ENCODE measurements around the gene CDH4.
"Not testable (repeated sequence)": the region's sequence is repeated elsewhere in the genome, so short reads cannot be mapped to it uniquely, and the experiment has no call there.

The CDH4 gene

DNA sequence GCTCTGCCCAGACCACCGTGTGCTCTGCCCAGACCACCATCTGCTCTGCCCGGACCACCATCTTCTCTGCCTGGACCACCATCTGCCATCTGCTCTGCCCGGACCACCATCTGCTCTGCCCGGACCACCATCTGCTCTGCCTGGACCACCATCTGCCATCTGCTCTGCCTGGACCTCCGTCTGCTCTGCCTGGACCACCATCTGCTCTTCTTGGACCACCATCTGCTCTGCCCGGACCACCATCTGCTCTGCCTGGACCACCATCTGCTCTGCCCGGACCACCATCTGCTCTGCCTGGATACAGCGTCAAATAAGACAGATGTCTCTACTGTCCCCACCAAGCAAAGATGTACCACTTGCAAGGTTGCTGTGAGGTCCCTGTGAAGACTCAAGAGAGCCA lies 154.7 kb downstream of the CDH4 start:
- H3K27ac Mint-ChIP-seq; H3K36me3 Mint-ChIP-seq (ENCODE audit: low read depth); H3K27me3 Mint-ChIP-seq; intact Hi-C loops (cut with micrococcal nuclease); H3K4me3 Mint-ChIP-seq; H3K4me1 Mint-ChIP-seq (ENCODE audit: low read depth): not testable (repeated sequence)
- H3K9me3 Mint-ChIP-seq: peaks cover 14% of the 10 kb centered on the region

DNA sequence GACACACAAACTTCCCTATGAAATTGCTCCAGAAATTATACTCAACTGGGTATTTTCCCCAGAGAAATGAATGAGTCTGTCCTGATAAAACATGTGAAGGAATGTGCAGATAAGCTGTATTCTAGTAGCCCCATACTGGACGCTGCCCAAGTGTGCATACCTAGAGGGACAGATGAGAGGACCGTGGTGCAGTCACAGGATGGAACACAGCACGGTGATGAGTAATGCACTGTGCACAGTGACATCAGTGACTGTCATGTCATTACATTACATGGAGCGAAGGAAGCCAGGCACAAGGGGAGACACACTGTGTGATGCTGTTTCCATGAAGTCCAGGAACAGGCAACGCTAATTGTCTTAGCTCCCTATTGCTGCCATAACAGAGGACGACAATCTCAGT lies 155.5 kb downstream of the CDH4 start:
- Mint-ChIP-seq H3K4me3 (no peak overlapping the region), H3K27me3 (peaks cover 1% of the 10 kb centered on the region), H3K4me1 (ENCODE audit: low read depth) (no peaks in the 10 kb centered on the region), H3K36me3 (ENCODE audit: low read depth) (no peaks in the 10 kb centered on the region), H3K27ac (no peak overlapping the region), H3K9me3 (peaks cover 14% of the 10 kb centered on the region)
- intact Hi-C loops (cut with micrococcal nuclease): no loop called here

DNA sequence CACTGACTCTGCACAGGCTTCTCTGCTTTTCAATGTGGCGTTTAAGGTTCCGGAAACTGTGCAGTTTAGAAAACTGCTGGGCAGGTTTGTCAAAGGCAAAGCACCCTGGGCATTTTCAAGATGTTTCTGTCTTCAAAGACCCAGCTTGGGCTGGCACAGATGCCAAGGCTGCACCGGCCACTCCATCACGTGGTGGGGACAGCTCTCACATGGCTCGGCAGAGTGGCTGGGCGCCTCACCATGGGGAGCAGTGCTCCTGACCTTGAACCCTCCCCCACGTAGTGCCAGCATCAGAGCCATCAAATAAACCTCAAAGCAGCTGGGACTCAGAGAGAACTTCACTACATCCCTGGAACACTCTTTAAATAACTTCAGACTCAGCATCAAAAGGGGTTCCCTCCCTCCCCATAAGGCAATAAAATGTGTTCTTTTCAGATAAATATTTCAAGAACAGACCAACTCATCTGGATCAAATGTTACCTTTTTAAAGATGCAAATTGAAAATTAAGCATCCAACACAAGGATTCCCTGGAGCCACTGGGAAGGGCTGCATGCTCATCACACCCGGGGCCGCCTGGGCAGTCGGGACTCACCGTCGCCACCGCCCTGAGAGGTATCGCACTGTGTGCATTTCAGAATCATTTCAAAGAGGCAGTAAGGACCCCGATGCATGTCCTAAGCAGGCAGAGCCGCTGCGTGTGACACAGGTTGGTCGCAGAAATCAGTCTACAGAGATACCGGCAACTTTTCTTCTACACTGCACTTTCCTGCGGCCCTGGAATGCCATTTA lies 157.1 kb downstream of the CDH4 start:
- Mint-ChIP-seq H3K4me1 (ENCODE audit: low read depth) (no peaks in the 10 kb centered on the region), H3K9me3 (peaks cover 14% of the 10 kb centered on the region), H3K4me3 (no peak overlapping the region), H3K27me3 (peaks cover 1% of the 10 kb centered on the region), H3K27ac (no peak overlapping the region), H3K36me3 (ENCODE audit: low read depth) (no peaks in the 10 kb centered on the region)
- intact Hi-C loops (cut with micrococcal nuclease): no loop called here

DNA sequence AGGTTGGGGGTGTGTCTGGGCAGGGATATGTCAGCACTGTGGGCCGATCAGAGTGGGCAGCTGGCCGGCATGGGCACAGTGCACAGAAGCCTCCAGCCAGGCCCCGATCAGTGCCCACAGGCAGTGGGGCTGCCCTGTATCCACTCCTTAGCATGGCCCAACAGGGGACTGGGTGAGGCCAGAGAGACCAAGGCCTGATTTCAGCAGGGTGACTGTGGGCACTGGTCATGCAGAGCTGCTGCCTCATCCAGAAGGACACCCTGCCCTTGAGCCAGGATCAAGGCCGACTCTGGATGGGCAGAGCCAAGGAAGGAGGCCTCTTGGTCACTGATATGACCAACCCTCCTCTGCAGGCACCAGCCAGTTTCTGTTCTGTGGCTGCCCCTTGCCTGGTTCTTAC lies 159.7 kb downstream of the CDH4 start:
- Mint-ChIP-seq H3K36me3 (ENCODE audit: low read depth) (no peaks in the 10 kb centered on the region), H3K9me3 (peaks cover 5% of the 10 kb centered on the region), H3K4me3 (no peak overlapping the region), H3K27ac (no peak overlapping the region), H3K4me1 (ENCODE audit: low read depth) (no peaks in the 10 kb centered on the region), H3K27me3 (peaks cover 1% of the 10 kb centered on the region)
- intact Hi-C loops (cut with micrococcal nuclease): no loop called here

DNA sequence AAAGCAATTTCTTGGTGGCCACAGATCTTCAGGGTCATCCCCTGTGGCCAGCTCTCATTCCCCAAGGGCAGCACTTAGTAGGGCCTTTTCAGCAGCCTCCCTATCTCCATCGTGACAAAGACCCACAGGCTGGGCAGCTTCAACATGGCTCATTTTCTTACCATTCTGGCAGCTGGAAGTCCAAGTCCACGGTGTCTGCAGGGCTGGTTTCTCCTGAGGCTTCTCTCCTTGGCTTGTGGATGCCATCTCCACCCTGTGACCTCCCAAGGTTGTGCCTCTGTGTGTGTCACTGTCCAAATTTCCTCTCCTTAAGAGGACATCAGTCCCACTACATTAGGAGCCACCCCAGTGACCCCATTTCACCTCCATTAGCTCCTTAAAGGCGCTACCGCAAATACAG lies 161.7 kb downstream of the CDH4 start:
- no peak overlapping the region for H3K4me3 Mint-ChIP-seq
- H3K27me3 Mint-ChIP-seq: no peaks in the 10 kb centered on the region
- H3K9me3 Mint-ChIP-seq: no peaks in the 10 kb centered on the region
- H3K4me1 Mint-ChIP-seq (ENCODE audit: low read depth): no peaks in the 10 kb centered on the region
- no peak overlapping the region for H3K27ac Mint-ChIP-seq
- intact Hi-C loops (cut with micrococcal nuclease): no loop called here
- no peaks in the 10 kb centered on the region for H3K36me3 Mint-ChIP-seq (ENCODE audit: low read depth)

DNA sequence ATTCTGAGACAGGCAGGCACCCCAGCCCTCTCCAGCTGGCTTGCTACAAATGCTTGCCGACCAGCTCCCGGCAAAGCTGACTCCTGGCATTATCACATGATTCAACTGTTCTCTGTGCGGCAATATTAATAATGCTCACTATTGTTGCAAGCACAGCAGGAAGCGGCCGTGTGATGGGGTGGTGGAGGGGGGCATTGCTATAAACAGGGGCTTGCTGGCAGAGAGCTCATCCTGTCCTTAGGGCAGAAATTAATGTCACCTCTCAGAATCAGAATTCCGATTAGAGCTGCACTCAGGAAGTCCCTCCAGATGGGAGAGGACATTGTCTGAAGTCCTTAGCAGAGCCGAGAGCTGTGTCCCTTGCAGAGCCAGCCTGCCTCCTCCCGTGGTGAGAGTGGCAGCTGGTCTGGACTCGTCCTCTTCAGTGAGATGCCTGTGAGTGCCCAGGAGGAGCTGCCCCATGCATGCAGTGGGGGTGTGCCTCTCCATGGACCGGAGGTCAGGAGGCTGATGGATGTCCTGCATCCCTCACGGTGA lies 162.5 kb downstream of the CDH4 start:
- H3K4me3 Mint-ChIP-seq: no peak overlapping the region
- no peaks in the 10 kb centered on the region for H3K4me1 Mint-ChIP-seq (ENCODE audit: low read depth)
- no peaks in the 10 kb centered on the region for H3K9me3 Mint-ChIP-seq
- no peaks in the 10 kb centered on the region for H3K27me3 Mint-ChIP-seq
- no peak overlapping the region for H3K27ac Mint-ChIP-seq
- no peaks in the 10 kb centered on the region for H3K36me3 Mint-ChIP-seq (ENCODE audit: low read depth)
- intact Hi-C loops (cut with micrococcal nuclease): no loop called here

DNA sequence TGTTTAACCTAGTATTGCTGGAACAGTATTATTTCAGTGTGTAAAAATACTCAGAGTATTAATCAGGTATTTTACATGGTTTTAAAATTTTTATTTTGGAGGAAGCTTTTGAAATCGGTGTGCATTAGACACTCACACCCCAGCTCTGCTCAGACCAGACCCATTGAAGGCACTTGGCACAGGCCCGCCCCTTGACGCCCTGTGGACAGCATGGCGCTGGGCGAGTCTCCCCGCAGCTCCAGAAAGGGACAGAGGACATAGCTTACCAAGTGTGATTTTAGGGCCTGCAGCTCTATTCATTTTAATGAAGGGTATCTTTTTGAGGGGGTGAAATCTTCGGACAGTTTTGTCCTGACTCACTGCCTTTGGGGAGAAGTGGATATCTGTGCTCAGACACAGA lies 164.5 kb downstream of the CDH4 start:
- H3K27ac Mint-ChIP-seq: no peak overlapping the region
- H3K4me1 Mint-ChIP-seq (ENCODE audit: low read depth): no peaks in the 10 kb centered on the region
- intact Hi-C loops (cut with micrococcal nuclease): no loop called here
- H3K4me3 Mint-ChIP-seq: no peak overlapping the region
- no peaks in the 10 kb centered on the region for H3K36me3 Mint-ChIP-seq (ENCODE audit: low read depth)
- H3K27me3 Mint-ChIP-seq: no peaks in the 10 kb centered on the region
- H3K9me3 Mint-ChIP-seq: no peaks in the 10 kb centered on the region

GRCh38 chr20:61417221-61417941 lies 165.3 kb downstream of the CDH4 start:
- Mint-ChIP-seq H3K9me3 (no peaks in the 10 kb centered on the region), H3K27ac (no peak overlapping the region), H3K36me3 (ENCODE audit: low read depth) (no peaks in the 10 kb centered on the region), H3K27me3 (no peaks in the 10 kb centered on the region), H3K4me1 (ENCODE audit: low read depth) (no peaks in the 10 kb centered on the region), H3K4me3 (no peak overlapping the region)
- intact Hi-C loops (cut with micrococcal nuclease): no loop called here

DNA sequence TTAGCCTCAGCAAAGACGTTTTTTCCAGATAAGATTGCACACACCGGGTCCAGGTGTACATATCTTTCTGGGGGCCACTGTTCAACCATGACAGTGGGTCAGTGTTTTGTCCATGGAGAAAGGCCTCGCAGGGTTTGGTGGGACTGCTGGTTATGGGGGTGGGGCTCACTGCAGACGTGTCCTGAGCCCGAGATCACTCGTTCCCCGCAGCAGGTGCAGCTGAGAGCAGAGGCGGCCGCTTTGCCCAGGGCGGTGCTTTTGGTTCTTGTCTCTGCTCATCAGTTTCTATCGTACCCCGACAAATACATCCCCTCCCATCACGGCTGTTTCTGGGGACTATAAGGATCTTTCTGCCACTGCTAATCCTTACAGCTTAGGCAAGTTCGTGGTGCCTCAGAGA lies 166.9 kb downstream of the CDH4 start:
- intact Hi-C loops (cut with micrococcal nuclease): no loop called here
- no peaks in the 10 kb centered on the region for H3K36me3 Mint-ChIP-seq (ENCODE audit: low read depth)
- no peaks in the 10 kb centered on the region for H3K4me1 Mint-ChIP-seq (ENCODE audit: low read depth)
- H3K27ac Mint-ChIP-seq: no peak overlapping the region
- H3K4me3 Mint-ChIP-seq: no peak overlapping the region
- no peaks in the 10 kb centered on the region for H3K27me3 Mint-ChIP-seq
- H3K9me3 Mint-ChIP-seq: no peaks in the 10 kb centered on the region

DNA sequence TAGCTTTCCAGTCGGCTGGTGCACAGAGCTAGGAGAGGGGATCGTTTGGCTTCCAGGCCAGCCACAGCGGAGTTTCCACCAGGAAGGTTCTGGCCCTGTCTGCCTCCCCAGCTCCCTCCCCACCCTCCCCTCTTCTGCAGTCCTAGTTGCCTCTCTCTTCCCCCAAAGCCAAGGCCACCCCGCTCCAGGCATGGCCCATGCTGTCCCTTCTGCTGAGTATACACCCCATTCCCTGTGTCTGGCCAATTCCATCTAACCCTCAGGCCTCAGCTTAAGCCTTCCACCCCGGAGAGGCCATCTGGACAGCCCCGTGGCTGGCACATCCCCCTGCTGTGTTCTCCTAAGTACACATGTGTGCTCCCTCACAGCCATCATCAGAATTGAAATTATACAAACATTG lies 167.4 kb downstream of the CDH4 start:
- Mint-ChIP-seq H3K9me3 (no peaks in the 10 kb centered on the region), H3K36me3 (ENCODE audit: low read depth) (no peaks in the 10 kb centered on the region), H3K27me3 (no peaks in the 10 kb centered on the region), H3K4me3 (no peak overlapping the region), H3K27ac (no peak overlapping the region), H3K4me1 (ENCODE audit: low read depth) (no peaks in the 10 kb centered on the region)
- intact Hi-C loops (cut with micrococcal nuclease): no loop called here

- intact Hi-C loops (cut with micrococcal nuclease): no loop called here
- Mint-ChIP-seq H3K27ac (no peak overlapping the region), H3K4me3 (no peak overlapping the region), H3K36me3 (ENCODE audit: low read depth) (no peaks in the 10 kb centered on the region), H3K9me3 (no peaks in the 10 kb centered on the region), H3K27me3 (no peaks in the 10 kb centered on the region), H3K4me1 (ENCODE audit: low read depth) (no peaks in the 10 kb centered on the region)
These were observed 168.0 kb downstream of the CDH4 start for GRCh38 chr20:61420056-61420455.

GRCh38 chr20:61420781-61421180 lies 168.7 kb downstream of the CDH4 start:
- no peaks in the 10 kb centered on the region for H3K9me3 Mint-ChIP-seq
- intact Hi-C loops (cut with micrococcal nuclease): no loop called here
- no peak overlapping the region for H3K4me3 Mint-ChIP-seq
- H3K36me3 Mint-ChIP-seq (ENCODE audit: low read depth): no peaks in the 10 kb centered on the region
- H3K27me3 Mint-ChIP-seq: no peaks in the 10 kb centered on the region
- no peaks in the 10 kb centered on the region for H3K4me1 Mint-ChIP-seq (ENCODE audit: low read depth)
- H3K27ac Mint-ChIP-seq: no peak overlapping the region

DNA sequence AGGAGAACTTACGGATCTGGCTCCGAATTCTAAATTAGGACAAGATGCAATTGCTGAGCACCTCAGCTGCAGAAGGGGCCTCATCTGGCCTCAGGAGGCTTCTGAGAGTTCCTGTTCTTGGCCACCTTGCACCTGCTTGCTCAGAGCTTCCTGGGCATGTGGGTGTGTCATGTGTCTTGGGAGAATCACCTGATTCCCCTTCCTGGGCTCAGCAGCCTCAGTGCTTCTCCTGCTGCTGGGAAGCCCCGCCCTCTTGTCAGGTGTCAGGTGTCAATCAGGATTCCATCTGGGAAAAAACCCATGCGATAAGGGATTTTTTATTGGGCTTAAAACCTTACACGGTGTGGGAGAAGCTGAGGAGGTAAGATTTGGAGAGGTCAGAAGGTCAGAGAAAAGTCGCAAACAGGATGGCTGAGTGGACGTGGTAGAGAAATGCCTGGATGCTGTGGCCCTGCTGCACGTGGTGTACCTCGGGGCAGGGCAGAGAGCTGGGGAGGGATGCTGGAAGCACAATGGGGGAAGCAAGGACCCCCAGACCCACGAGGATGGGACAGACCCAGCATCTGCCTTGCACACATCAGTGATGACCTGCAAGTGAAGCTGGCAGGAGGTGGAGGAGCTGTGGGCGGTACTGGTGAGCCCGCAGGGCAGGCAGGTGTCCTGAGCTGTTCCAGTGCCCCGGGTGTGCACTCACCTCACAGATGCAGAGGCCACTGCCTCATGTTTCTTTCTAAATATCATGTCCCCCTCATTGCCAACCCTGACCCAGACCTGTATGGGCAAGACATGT lies 170.8 kb downstream of the CDH4 start:
- Mint-ChIP-seq H3K4me1 (ENCODE audit: low read depth) (no peaks in the 10 kb centered on the region), H3K9me3 (no peaks in the 10 kb centered on the region), H3K36me3 (ENCODE audit: low read depth) (no peaks in the 10 kb centered on the region), H3K27me3 (no peaks in the 10 kb centered on the region), H3K27ac (no peak overlapping the region), H3K4me3 (no peak overlapping the region)
- intact Hi-C loops (cut with micrococcal nuclease): no loop called here

GRCh38 chr20:61424011-61424627 lies 172.1 kb downstream of the CDH4 start:
- no peak overlapping the region for H3K4me3 Mint-ChIP-seq
- no peaks in the 10 kb centered on the region for H3K4me1 Mint-ChIP-seq (ENCODE audit: low read depth)
- H3K9me3 Mint-ChIP-seq: no peaks in the 10 kb centered on the region
- no peaks in the 10 kb centered on the region for H3K27me3 Mint-ChIP-seq
- H3K36me3 Mint-ChIP-seq (ENCODE audit: low read depth): no peaks in the 10 kb centered on the region
- H3K27ac Mint-ChIP-seq: no peak overlapping the region
- intact Hi-C loops (cut with micrococcal nuclease): no loop called here

All from dendritic cell treated with granulocyte-macrophage colony-stimulating factor and Interleukin-4, amounts not matched to agents 40 ng/mL and 50 ng/mL, for 4 days (primary cell).